GM23338 (cell line): ENCODE results near the gene PLN. TPM values are rescaled to one million over a fixed set of nuclear protein-coding genes. Genes with fewer than 3 reads are reported as not detected.

Experiments used
- ATAC-seq: fragments of 200-7000 bp; cut with Tn5 transposase; 3 replicates; pipeline ENCODE4 v1.9.1; 2020
- DNase-seq: peaks from one replicate; pipeline ENCODE4 v3.0.0-alpha.2; 2015; ENCODE audit warnings: low spot score
- H2AFZ ChIP-seq: fragments of 200-600 bp; sonication (generic); 2 replicates; pipeline ENCODE4 v1.8.0; 2016; ENCODE audit warnings: antibody characterized with exemption, mild to moderate bottlenecking, moderate library complexity
- H3F3A ChIP-seq: fragments of 200-600 bp; sonication (generic); replicated peaks from 2 replicates; pipeline ENCODE4 v1.8.0; 2017; ENCODE audit warnings: antibody characterized with exemption, mixed run types, low read depth
- H3K27ac ChIP-seq: fragments of 200-600 bp; sonication (generic); 2 replicates; pipeline ENCODE4 v1.6.1; 2016; ENCODE audit warnings: low read depth
- H3K27me3 ChIP-seq: fragments of 200-600 bp; sonication (generic); 2 replicates; pipeline ENCODE4 v1.8.0; 2016; ENCODE audit warnings: mild to moderate bottlenecking, mixed run types, moderate library complexity; ENCODE audit not compliant: insufficient read depth
- H3K36me3 ChIP-seq: fragments of 200-600 bp; sonication (generic); 2 replicates; pipeline ENCODE4 v1.8.0; 2016; ENCODE audit warnings: mild to moderate bottlenecking; ENCODE audit not compliant: insufficient read depth
- H3K4me1 ChIP-seq: fragments of 200-600 bp; sonication (generic); 2 replicates; pipeline ENCODE4 v1.8.0; 2016; ENCODE audit warnings: mild to moderate bottlenecking, moderate library complexity; ENCODE audit not compliant: insufficient read depth
- H3K4me2 ChIP-seq: fragments of 200-600 bp; sonication (generic); 2 replicates; pipeline ENCODE4 v1.7.1; 2017; ENCODE audit warnings: mixed run types
- H3K4me3 ChIP-seq: fragments of 200-600 bp; sonication (generic); 2 replicates; pipeline ENCODE4 v1.6.1; 2016; ENCODE audit warnings: mixed run types
- H3K79me2 ChIP-seq: fragments of 200-600 bp; sonication (generic); replicated peaks from 2 replicates; pipeline ENCODE4 v1.8.0; 2017; ENCODE audit warnings: mild to moderate bottlenecking; ENCODE audit not compliant: insufficient read depth
- H3K9me2 ChIP-seq: fragments of 200-600 bp; sonication (generic); 2 replicates; pipeline ENCODE4 v1.8.0; 2017; ENCODE audit not compliant: insufficient read depth
- H4K20me1 ChIP-seq: fragments of 200-600 bp; sonication (generic); replicated peaks from 2 replicates; pipeline ENCODE4 v1.8.0; 2017; ENCODE audit warnings: mild to moderate bottlenecking; ENCODE audit not compliant: insufficient read depth
- H3K27ac Mint-ChIP-seq: 2 replicates; pipeline ENCODE4 v1.8.0; 2020; ENCODE audit warnings: inconsistent platforms, mild to moderate bottlenecking, moderate library complexity, mixed read lengths
- H3K27me3 Mint-ChIP-seq: 3 replicates; pipeline ENCODE4 v1.8.0; 2022; ENCODE audit warnings: low read depth, mild to moderate bottlenecking, moderate library complexity, mixed read lengths, inconsistent platforms; ENCODE audit not compliant: insufficient read depth, poor library complexity
- H3K36me3 Mint-ChIP-seq: 3 replicates; pipeline ENCODE4 v1.8.0; 2021; ENCODE audit warnings: low read depth, mild to moderate bottlenecking, inconsistent platforms, moderate library complexity, mixed read lengths
- H3K4me1 Mint-ChIP-seq: 3 replicates; pipeline ENCODE4 v1.8.0; 2020; ENCODE audit warnings: mild to moderate bottlenecking, inconsistent platforms, mixed read lengths
- H3K4me3 Mint-ChIP-seq: 3 replicates; pipeline ENCODE4 v1.8.0; 2021; ENCODE audit warnings: moderate library complexity, mild to moderate bottlenecking, inconsistent platforms, mixed read lengths
- H3K9me3 Mint-ChIP-seq: 3 replicates; pipeline ENCODE4 v1.8.0; 2020; ENCODE audit warnings: moderate library complexity, mild to moderate bottlenecking, inconsistent platforms, mixed read lengths
- CREB1 ChIP-seq: fragments of 250-450 bp; sonication (Bioruptor Pico); IDR thresholded peaks from 2 replicates; pipeline ENCODE4 v1.5.0; 2020; ENCODE audit warnings: low read depth, mild to moderate bottlenecking, moderate library complexity
- ETS1 ChIP-seq: IDR thresholded peaks from 2 replicates; pipeline ENCODE4 v1.6.1; 2016; ENCODE audit warnings: antibody characterized with exemption
- EZH2 ChIP-seq: fragments of 200-600 bp; sonication (generic); IDR thresholded peaks from one replicate; pipeline ENCODE4 v1.8.0; 2017; ENCODE audit warnings: antibody characterized with exemption, mild to moderate bottlenecking, low read depth; ENCODE audit not compliant: unreplicated experiment
- NANOG ChIP-seq: IDR thresholded peaks from 2 replicates; pipeline ENCODE4 v1.6.1; 2016; ENCODE audit warnings: antibody characterized with exemption, borderline replicate concordance
- POLR2AphosphoS5 ChIP-seq: IDR thresholded peaks from 2 replicates; pipeline ENCODE4 v1.6.1; 2016; ENCODE audit warnings: antibody characterized with exemption, low read depth
- polyA plus RNA-seq: library from polyadenylated mRNA; unstranded; fragments of >200 nt; fragmentation: Nextera tagmentation; extraction: Ambion mirVana; gene quantifications from 2 replicates; pipeline ENCODE4 v1.2.1, GENCODE V29; 2016
- total RNA-seq: library from RNA; depleted of rRNA; stranded (reverse); fragments of >200 nt; shearing (Covaris generic); gene quantifications from 2 replicates; pipeline ENCODE4 v1.2.3, GENCODE V29; 2014
- TF ChIP-seq, protein P1 (sequence below): IDR thresholded peaks from one replicate; pipeline ENCODE4 v1.6.1; 2018; ENCODE audit warnings: antibody characterized with exemption; ENCODE audit not compliant: unreplicated experiment
- TF ChIP-seq, protein P2 (sequence below), 2 experiments: fragments of 200-600 bp in 1 of 2; sonication (generic) in 1 of 2; conservative IDR thresholded peaks; 2 replicates each; pipeline versions ENCODE4 v1.5.1 to v1.6.1; 2016 to 2017; ENCODE audit warnings: antibody characterized with exemption in 2 of 2, low read depth in 2 of 2, mild to moderate bottlenecking in 2 of 2, moderate library complexity in 1 of 2
- TF ChIP-seq, protein P3 (sequence below): fragments of 250-450 bp; sonication (Bioruptor Pico); IDR thresholded peaks from 2 replicates; pipeline ENCODE4 v1.5.0; 2020; ENCODE audit warnings: mild to moderate bottlenecking, moderate library complexity

Gene PLN
- total and polyA plus RNA-seq, 2 experiments from 2014 or later = 0.10 TPM; not detected in 1

DNA sequence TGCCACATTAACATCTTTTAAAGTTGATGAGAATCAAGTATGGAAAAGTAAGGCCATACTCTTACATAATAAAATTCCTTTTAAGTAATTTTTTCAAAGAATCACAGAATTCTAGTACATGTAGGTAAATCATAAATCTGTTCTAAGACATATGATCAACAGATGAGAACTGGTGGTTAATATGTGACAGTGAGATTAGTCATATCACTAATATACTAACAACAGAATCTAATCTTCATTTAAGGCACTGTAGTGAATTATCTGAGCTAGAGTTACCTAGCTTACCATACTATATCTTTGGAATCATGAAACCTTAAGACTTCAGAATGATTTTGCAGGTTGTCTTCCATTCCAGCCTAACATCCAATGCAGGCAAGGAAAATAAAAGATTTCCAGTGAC is 11.6 kb downstream of the PLN start:
- no peaks in the 10 kb centered on the region for H3K27me3 Mint-ChIP-seq
- H2AFZ ChIP-seq = no peak overlapping the region
- H3K4me3 ChIP-seq = no peak overlapping the region
- H3K36me3 ChIP-seq = no peaks in the 10 kb centered on the region
- no peaks in the 10 kb centered on the region for H3K4me1 ChIP-seq
- no peaks in the 10 kb centered on the region for H3K36me3 Mint-ChIP-seq
- H3K27ac Mint-ChIP-seq = no peak overlapping the region
- H4K20me1 ChIP-seq = no peaks in the 10 kb centered on the region
- no peak overlapping the region for H3K27ac ChIP-seq
- H3K4me3 Mint-ChIP-seq = no peak overlapping the region
- H3K4me2 ChIP-seq = no peak overlapping the region
- DNase-seq = no peak
- H3K27me3 ChIP-seq = no peaks in the 10 kb centered on the region
- no peaks in the 10 kb centered on the region for H3K9me2 ChIP-seq
- no peaks in the 10 kb centered on the region for H3K9me3 Mint-ChIP-seq
- H3K79me2 ChIP-seq = no peaks in the 10 kb centered on the region
- no peak for ATAC-seq
- H3K4me1 Mint-ChIP-seq = no peaks in the 10 kb centered on the region
- H3F3A ChIP-seq = no peaks in the 10 kb centered on the region
- TF ChIP-seq, protein P1, sequence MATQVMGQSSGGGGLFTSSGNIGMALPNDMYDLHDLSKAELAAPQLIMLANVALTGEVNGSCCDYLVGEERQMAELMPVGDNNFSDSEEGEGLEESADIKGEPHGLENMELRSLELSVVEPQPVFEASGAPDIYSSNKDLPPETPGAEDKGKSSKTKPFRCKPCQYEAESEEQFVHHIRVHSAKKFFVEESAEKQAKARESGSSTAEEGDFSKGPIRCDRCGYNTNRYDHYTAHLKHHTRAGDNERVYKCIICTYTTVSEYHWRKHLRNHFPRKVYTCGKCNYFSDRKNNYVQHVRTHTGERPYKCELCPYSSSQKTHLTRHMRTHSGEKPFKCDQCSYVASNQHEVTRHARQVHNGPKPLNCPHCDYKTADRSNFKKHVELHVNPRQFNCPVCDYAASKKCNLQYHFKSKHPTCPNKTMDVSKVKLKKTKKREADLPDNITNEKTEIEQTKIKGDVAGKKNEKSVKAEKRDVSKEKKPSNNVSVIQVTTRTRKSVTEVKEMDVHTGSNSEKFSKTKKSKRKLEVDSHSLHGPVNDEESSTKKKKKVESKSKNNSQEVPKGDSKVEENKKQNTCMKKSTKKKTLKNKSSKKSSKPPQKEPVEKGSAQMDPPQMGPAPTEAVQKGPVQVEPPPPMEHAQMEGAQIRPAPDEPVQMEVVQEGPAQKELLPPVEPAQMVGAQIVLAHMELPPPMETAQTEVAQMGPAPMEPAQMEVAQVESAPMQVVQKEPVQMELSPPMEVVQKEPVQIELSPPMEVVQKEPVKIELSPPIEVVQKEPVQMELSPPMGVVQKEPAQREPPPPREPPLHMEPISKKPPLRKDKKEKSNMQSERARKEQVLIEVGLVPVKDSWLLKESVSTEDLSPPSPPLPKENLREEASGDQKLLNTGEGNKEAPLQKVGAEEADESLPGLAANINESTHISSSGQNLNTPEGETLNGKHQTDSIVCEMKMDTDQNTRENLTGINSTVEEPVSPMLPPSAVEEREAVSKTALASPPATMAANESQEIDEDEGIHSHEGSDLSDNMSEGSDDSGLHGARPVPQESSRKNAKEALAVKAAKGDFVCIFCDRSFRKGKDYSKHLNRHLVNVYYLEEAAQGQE = no peak
- no peak for TF ChIP-seq ETS1
- TF ChIP-seq CREB1 (CRISPR knock-in tag) = no peak
- TF ChIP-seq, protein P2, sequence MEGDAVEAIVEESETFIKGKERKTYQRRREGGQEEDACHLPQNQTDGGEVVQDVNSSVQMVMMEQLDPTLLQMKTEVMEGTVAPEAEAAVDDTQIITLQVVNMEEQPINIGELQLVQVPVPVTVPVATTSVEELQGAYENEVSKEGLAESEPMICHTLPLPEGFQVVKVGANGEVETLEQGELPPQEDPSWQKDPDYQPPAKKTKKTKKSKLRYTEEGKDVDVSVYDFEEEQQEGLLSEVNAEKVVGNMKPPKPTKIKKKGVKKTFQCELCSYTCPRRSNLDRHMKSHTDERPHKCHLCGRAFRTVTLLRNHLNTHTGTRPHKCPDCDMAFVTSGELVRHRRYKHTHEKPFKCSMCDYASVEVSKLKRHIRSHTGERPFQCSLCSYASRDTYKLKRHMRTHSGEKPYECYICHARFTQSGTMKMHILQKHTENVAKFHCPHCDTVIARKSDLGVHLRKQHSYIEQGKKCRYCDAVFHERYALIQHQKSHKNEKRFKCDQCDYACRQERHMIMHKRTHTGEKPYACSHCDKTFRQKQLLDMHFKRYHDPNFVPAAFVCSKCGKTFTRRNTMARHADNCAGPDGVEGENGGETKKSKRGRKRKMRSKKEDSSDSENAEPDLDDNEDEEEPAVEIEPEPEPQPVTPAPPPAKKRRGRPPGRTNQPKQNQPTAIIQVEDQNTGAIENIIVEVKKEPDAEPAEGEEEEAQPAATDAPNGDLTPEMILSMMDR (conservative IDR thresholded peaks at IDR 0.05; ENCODE audit: low read depth in 2 of 2) = no peak
- no peak for TF ChIP-seq NANOG

- no peaks in the 10 kb centered on the region for H3K36me3 Mint-ChIP-seq
- Histone ChIP-seq H3K4me1 (peaks cover 8% of the 10 kb centered on the region; the same call in 1 of the 2 replicates), H3K79me2 (no peaks in the 10 kb centered on the region), H3K9me2 (no peaks in the 10 kb centered on the region), H3K36me3 (no peaks in the 10 kb centered on the region), H3K4me3 (no peak overlapping the region), H3K27ac (no peak overlapping the region), H2AFZ (no peak overlapping the region), H3K4me2 (no peak overlapping the region), H3F3A (no peaks in the 10 kb centered on the region), H4K20me1 (no peaks in the 10 kb centered on the region), H3K27me3 (no peaks in the 10 kb centered on the region)
- peaks cover 7% of the 10 kb centered on the region; the same call in 2 of the 3 replicates for H3K4me1 Mint-ChIP-seq
- no peaks in the 10 kb centered on the region for H3K27me3 Mint-ChIP-seq
- no peak for ATAC-seq
- DNase-seq = no peak
- no peak overlapping the region for H3K27ac Mint-ChIP-seq
- no peak overlapping the region for H3K4me3 Mint-ChIP-seq
- no peaks in the 10 kb centered on the region for H3K9me3 Mint-ChIP-seq
- no peak for TF ChIP-seq POLR2AphosphoS5
- TF ChIP-seq, protein P3, sequence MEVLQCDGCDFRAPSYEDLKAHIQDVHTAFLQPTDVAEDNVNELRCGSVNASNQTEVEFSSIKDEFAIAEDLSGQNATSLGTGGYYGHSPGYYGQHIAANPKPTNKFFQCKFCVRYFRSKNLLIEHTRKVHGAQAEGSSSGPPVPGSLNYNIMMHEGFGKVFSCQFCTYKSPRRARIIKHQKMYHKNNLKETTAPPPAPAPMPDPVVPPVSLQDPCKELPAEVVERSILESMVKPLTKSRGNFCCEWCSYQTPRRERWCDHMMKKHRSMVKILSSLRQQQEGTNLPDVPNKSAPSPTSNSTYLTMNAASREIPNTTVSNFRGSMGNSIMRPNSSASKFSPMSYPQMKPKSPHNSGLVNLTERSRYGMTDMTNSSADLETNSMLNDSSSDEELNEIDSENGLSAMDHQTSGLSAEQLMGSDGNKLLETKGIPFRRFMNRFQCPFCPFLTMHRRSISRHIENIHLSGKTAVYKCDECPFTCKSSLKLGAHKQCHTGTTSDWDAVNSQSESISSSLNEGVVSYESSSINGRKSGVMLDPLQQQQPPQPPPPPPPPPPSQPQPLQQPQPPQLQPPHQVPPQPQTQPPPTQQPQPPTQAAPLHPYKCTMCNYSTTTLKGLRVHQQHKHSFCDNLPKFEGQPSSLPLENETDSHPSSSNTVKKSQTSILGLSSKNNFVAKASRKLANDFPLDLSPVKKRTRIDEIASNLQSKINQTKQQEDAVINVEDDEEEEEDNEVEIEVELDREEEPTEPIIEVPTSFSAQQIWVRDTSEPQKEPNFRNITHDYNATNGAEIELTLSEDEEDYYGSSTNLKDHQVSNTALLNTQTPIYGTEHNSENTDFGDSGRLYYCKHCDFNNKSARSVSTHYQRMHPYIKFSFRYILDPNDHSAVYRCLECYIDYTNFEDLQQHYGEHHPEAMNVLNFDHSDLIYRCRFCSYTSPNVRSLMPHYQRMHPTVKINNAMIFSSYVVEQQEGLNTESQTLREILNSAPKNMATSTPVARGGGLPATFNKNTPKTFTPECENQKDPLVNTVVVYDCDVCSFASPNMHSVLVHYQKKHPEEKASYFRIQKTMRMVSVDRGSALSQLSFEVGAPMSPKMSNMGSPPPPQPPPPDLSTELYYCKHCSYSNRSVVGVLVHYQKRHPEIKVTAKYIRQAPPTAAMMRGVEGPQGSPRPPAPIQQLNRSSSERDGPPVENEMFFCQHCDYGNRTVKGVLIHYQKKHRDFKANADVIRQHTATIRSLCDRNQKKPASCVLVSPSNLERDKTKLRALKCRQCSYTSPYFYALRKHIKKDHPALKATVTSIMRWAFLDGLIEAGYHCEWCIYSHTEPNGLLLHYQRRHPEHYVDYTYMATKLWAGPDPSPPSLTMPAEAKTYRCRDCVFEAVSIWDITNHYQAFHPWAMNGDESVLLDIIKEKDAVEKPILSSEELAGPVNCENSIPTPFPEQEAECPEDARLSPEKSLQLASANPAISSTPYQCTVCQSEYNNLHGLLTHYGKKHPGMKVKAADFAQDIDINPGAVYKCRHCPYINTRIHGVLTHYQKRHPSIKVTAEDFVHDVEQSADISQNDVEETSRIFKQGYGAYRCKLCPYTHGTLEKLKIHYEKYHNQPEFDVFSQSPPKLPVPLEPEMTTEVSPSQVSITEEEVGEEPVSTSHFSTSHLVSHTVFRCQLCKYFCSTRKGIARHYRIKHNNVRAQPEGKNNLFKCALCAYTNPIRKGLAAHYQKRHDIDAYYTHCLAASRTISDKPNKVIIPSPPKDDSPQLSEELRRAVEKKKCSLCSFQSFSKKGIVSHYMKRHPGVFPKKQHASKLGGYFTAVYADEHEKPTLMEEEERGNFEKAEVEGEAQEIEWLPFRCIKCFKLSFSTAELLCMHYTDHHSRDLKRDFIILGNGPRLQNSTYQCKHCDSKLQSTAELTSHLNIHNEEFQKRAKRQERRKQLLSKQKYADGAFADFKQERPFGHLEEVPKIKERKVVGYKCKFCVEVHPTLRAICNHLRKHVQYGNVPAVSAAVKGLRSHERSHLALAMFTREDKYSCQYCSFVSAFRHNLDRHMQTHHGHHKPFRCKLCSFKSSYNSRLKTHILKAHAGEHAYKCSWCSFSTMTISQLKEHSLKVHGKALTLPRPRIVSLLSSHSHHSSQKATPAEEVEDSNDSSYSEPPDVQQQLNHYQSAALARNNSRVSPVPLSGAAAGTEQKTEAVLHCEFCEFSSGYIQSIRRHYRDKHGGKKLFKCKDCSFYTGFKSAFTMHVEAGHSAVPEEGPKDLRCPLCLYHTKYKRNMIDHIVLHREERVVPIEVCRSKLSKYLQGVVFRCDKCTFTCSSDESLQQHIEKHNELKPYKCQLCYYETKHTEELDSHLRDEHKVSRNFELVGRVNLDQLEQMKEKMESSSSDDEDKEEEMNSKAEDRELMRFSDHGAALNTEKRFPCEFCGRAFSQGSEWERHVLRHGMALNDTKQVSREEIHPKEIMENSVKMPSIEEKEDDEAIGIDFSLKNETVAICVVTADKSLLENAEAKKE (CRISPR knock-in tag) = no peak
- no peak for TF ChIP-seq CREB1 (CRISPR knock-in tag)
- TF ChIP-seq EZH2 = no peak
Measured at GRCh38 chr6:118562248-118562647, 14.2 kb downstream of the PLN start.
